K562 (cell line): ENCODE data around the gene BBOX1. TPM values are rescaled to one million over a fixed set of nuclear protein-coding genes. Genes with fewer than 3 reads are reported as not detected.

Experiments used
- KLF16 ChIP-seq: IDR thresholded peaks from 2 replicates; pipeline ENCODE4 v1.6.1; 2016; ENCODE audit warnings: antibody characterized with exemption
- PKNOX1 ChIP-seq: fragments of 450-650 bp; IDR thresholded peaks from 2 replicates; pipeline ENCODE4 v1.6.1; 2016
- ZBTB5 ChIP-seq: fragments of 450-650 bp; IDR thresholded peaks from 2 replicates; pipeline ENCODE4 v1.6.1; 2017; ENCODE audit warnings: antibody characterized with exemption
- ZC3H11A ChIP-seq: IDR thresholded peaks from 2 replicates; pipeline ENCODE4 v1.6.1; 2012; ENCODE audit warnings: low read depth, low read length, improper control_type of control experiment
- polyA plus RNA-seq, 8 experiments: library from polyadenylated mRNA; depleted of rRNA in 4 of 8; stranded (reverse) in 5 of 8; unstranded in 3 of 8; fragments of >200 nt; fragmentation: Nextera tagmentation in 2 of 8; fragmentation: Illumina TruSeq in 1 of 8; extraction: Ambion mirVana in 2 of 8; extraction: Trizol in 1 of 8; gene quantifications; 2 replicates each; pipeline versions ENCODE4 v1.2.1 to v1.2.3, GENCODE V29; 2011 to 2014; ENCODE audit warnings: inconsistent platforms in 1 of 8, missing spikeins in 1 of 8
- total RNA-seq, 7 experiments: library from RNA; depleted of rRNA in 6 of 7; stranded (reverse); fragments of >200 nt in 6 of 7; fragmentation: Illumina TruSeq in 2 of 7; extraction: Trizol in 2 of 7; gene quantifications; 2 replicates each; pipeline versions ENCODE4 v1.2.1 to v1.2.3, GENCODE V29; 2011 to 2021; ENCODE audit warnings: low replicate concordance in 1 of 7
- TF ChIP-seq, protein P1 (sequence below), 2 experiments: IDR thresholded peaks; 2 replicates each; pipeline ENCODE4 v1.6.1; 2012; ENCODE audit warnings: improper control_type of control experiment in 2 of 2, low read depth in 2 of 2, low read length in 2 of 2, borderline replicate concordance in 1 of 2

The BBOX1 gene
- total and polyA plus RNA-seq, 9 of the 15 experiments (the other 6 are each of a cell fraction or from before 2014, with no cell fraction given), result not detected

DNA sequence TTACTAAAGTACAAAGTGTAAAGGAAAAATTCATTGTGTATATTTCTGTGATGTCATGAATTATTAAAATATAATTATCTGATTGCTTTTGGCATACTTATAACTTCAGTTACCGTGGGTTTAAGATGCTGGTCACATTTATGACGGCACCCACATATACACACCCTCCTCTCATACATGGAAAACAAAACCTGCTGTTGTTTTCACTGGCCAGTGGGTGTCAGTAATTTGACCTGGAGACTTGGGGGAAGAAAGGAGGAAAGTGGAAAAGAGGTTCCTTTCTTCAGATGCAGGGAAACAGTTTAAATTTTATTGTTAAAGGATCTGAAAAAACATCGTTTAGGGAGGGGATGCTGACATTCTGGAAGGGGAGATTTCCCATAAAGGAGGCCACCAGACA is 742 bp upstream of the BBOX1 start (continued):
- TF ChIP-seq ZBTB5 (no peak), PKNOX1 (no peak), ZC3H11A (no peak), KLF16 (no peak)
- TF ChIP-seq, protein P1, sequence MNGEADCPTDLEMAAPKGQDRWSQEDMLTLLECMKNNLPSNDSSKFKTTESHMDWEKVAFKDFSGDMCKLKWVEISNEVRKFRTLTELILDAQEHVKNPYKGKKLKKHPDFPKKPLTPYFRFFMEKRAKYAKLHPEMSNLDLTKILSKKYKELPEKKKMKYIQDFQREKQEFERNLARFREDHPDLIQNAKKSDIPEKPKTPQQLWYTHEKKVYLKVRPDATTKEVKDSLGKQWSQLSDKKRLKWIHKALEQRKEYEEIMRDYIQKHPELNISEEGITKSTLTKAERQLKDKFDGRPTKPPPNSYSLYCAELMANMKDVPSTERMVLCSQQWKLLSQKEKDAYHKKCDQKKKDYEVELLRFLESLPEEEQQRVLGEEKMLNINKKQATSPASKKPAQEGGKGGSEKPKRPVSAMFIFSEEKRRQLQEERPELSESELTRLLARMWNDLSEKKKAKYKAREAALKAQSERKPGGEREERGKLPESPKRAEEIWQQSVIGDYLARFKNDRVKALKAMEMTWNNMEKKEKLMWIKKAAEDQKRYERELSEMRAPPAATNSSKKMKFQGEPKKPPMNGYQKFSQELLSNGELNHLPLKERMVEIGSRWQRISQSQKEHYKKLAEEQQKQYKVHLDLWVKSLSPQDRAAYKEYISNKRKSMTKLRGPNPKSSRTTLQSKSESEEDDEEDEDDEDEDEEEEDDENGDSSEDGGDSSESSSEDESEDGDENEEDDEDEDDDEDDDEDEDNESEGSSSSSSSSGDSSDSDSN (IDR thresholded peaks at IDR 0.05; ENCODE audit: borderline replicate concordance in 1 of 2, low read depth in 2 of 2, low read length in 2 of 2), result no peak
